B cell (primary cell): ENCODE measurements around the gene LEPROT. TPM values are rescaled to one million over a fixed set of nuclear protein-coding genes. Genes with fewer than 3 reads are reported as not detected.

Source experiments
- ATAC-seq: fragments of 200-7000 bp; cut with Tn5 transposase; one replicate; pipeline ENCODE4 v1.10.0; 2021; ENCODE audit warnings: low read depth, mild to moderate bottlenecking, moderate number of reproducible peaks, moderate library complexity
- CTCF ChIA-PET: fragments of 350-600 bp; sonication (Branson Sonifier 250); formaldehyde crosslinking; loops from one replicate; lab custom pipeline; 2021; ENCODE audit warnings: antibody characterized with exemption, inconsistent platforms; lab: Charles Lee
- POLR2A ChIA-PET: fragments of 350-600 bp; sonication (Branson Sonifier 250); formaldehyde crosslinking; loops from one replicate; lab custom pipeline; 2021; ENCODE audit warnings: antibody characterized with exemption; lab: Charles Lee
- DNase-seq: peaks from one replicate; pipeline ENCODE4 v3.0.0; 2013
- H2AFZ ChIP-seq: 2 replicates; pipeline ENCODE4 v1.6.1; 2012; ENCODE audit warnings: mild to moderate bottlenecking, low read depth, low read length; ENCODE audit not compliant: insufficient read depth, poor library complexity, severe bottlenecking
- H3K27ac ChIP-seq, 2 donors: 1 replicate in 1 of 2; 2 replicates in 1 of 2; pipeline ENCODE4 v1.5.1; 2012 to 2013; ENCODE audit warnings: low read length in 2 of 2, mild to moderate bottlenecking in 2 of 2, moderate library complexity in 1 of 2
- H3K27me3 ChIP-seq, 4 experiments: fragments of 200-600 bp in 1 of 4; sonication (generic) in 1 of 4; replicated peaks in 1 of 4; 1 replicate in 2 of 4; 2 replicates in 2 of 4; pipeline versions ENCODE4 v1.6.1 to v1.7.0; 2013 to 2016; ENCODE audit warnings: low read length in 3 of 4, mild to moderate bottlenecking in 2 of 4, mixed read lengths in 1 of 4, moderate library complexity in 1 of 4; ENCODE audit not compliant: insufficient read depth in 4 of 4, control insufficient read depth in 3 of 4; ENCODE audit errors: control extremely low read depth in 1 of 4
- H3K36me3 ChIP-seq, 2 experiments: replicated peaks in 1 of 2; 1 replicate in 1 of 2; 2 replicates in 1 of 2; pipeline versions ENCODE4 v1.6.1 to v1.7.1; 2013; ENCODE audit warnings: low read length in 1 of 2; ENCODE audit not compliant: insufficient read depth in 2 of 2, control insufficient read depth in 1 of 2; ENCODE audit errors: control extremely low read depth in 1 of 2, extremely low read depth in 1 of 2
- H3K4me1 ChIP-seq, 2 donors: fragments of 200-600 bp in 1 of 2; sonication (generic) in 1 of 2; 1 replicate in 1 of 2; 2 replicates in 1 of 2; pipeline versions ENCODE4 v1.5.1 to v1.6.1; 2013 to 2017; ENCODE audit warnings: low read length in 2 of 2; ENCODE audit not compliant: control insufficient read depth in 2 of 2, insufficient read depth in 2 of 2
- H3K4me2 ChIP-seq: replicated peaks from 2 replicates; pipeline ENCODE3; 2012; ENCODE audit warnings: mild to moderate bottlenecking, low read depth, low read length; ENCODE audit not compliant: poor library complexity, severe bottlenecking
- H3K4me3 ChIP-seq, 5 experiments: fragments of 200-600 bp in 1 of 5; sonication (generic) in 1 of 5; 1 replicate in 3 of 5; 2 replicates in 2 of 5; pipeline versions ENCODE4 v1.5.1 to v1.7.0; 2011 to 2016; ENCODE audit warnings: low read length in 4 of 5, mild to moderate bottlenecking in 4 of 5, low read depth in 2 of 5, control low read depth in 1 of 5, moderate library complexity in 1 of 5; ENCODE audit not compliant: insufficient read depth in 1 of 5; ENCODE audit errors: control extremely low read depth in 1 of 5, extremely low read depth in 1 of 5
- H3K79me2 ChIP-seq: fragments of 200-600 bp; sonication (generic); one replicate; pipeline ENCODE4 v1.6.0; 2016; ENCODE audit warnings: low read length; ENCODE audit not compliant: control insufficient read depth, insufficient read depth
- H3K9ac ChIP-seq: fragments of 200-600 bp; sonication (generic); 2 replicates; pipeline ENCODE4 v1.6.1; 2017; ENCODE audit warnings: mild to moderate bottlenecking, low read length, moderate library complexity
- H3K9me3 ChIP-seq, 3 donors: one replicate each; pipeline versions ENCODE4 v1.6.1 to v1.7.1; 2013; ENCODE audit warnings: low read length in 2 of 3; ENCODE audit not compliant: control insufficient read depth in 2 of 3, insufficient read depth in 1 of 3; ENCODE audit errors: control extremely low read depth in 1 of 3
- H4K20me1 ChIP-seq: 2 replicates; pipeline ENCODE4 v1.6.0; 2012; ENCODE audit warnings: mild to moderate bottlenecking, low read length; ENCODE audit not compliant: insufficient read depth, control insufficient read depth, poor library complexity, severe bottlenecking
- H3K27ac Mint-ChIP-seq: one replicate; pipeline ENCODE4 v1.8.0; 2021; ENCODE audit warnings: mixed read lengths
- H3K27me3 Mint-ChIP-seq: one replicate; pipeline ENCODE4 v1.8.0; 2021; ENCODE audit warnings: mixed read lengths
- H3K4me1 Mint-ChIP-seq: one replicate; pipeline ENCODE4 v1.8.0; 2021; ENCODE audit warnings: mixed read lengths
- H3K4me3 Mint-ChIP-seq: one replicate; pipeline ENCODE4 v1.8.0; 2021; ENCODE audit warnings: mixed read lengths
- H3K9me3 Mint-ChIP-seq: one replicate; pipeline ENCODE4 v1.8.0; 2022; ENCODE audit warnings: mixed read lengths; ENCODE audit not compliant: insufficient read depth
- EZH2 ChIP-seq: IDR thresholded peaks from 2 replicates; pipeline ENCODE4 v1.6.1; 2012; ENCODE audit warnings: borderline replicate concordance, low read depth, mild to moderate bottlenecking, moderate library complexity, low read length; ENCODE audit not compliant: insufficient read depth, poor library complexity, severe bottlenecking
- WGBS: methylation state at CpG from one replicate; pipeline ENCODE4 v1.1.5; 2013; ENCODE audit warnings: missing lambda C conversion rate; ENCODE audit not compliant: insufficient coverage; 5-methylcytosine and 5-hydroxymethylcytosine counted together
- intact Hi-C: fragments of 100-400 bp; cut with micrococcal nuclease; formaldehyde crosslinking; loops from one replicate; pipeline ENCODE4 v1.10.0; 2022
- polyA plus RNA-seq: library from polyadenylated mRNA; depleted of rRNA; stranded (reverse); fragments of >200 nt; gene quantifications from 2 replicates; pipeline ENCODE4 v1.2.3, GENCODE V29; 2012
- total RNA-seq, 2 donors: library from RNA; stranded (reverse); fragments of 120-200 nt in 1 of 2; gene quantifications; 1 replicate in 1 of 2; 2 replicates in 1 of 2; pipeline versions ENCODE4 v1.2.3 to v1.2.4, GENCODE V29; 2013 to 2022
- TF ChIP-seq, protein P1 (sequence below): fragments of 200-600 bp; IDR thresholded peaks from one replicate; pipeline ENCODE4 v1.8.0; 2022; ENCODE audit warnings: antibody characterized with exemption, mild to moderate bottlenecking

LEPROT gene
- total and polyA plus RNA-seq, 2 donors (not counting 1 experiment from before 2014, with no cell fraction given), result 9.7 to 26.5 TPM

- Mint-ChIP-seq H3K27ac (no peak overlapping the region), H3K4me1 (no peaks in the 10 kb centered on the region), H3K9me3 (peaks cover 2% of the 10 kb centered on the region), H3K27me3 (no peaks in the 10 kb centered on the region), H3K4me3 (no peak overlapping the region)
- H3K4me1 ChIP-seq, result no peaks in the 10 kb centered on the region
- no peak for ATAC-seq
- TF ChIP-seq, protein P1, sequence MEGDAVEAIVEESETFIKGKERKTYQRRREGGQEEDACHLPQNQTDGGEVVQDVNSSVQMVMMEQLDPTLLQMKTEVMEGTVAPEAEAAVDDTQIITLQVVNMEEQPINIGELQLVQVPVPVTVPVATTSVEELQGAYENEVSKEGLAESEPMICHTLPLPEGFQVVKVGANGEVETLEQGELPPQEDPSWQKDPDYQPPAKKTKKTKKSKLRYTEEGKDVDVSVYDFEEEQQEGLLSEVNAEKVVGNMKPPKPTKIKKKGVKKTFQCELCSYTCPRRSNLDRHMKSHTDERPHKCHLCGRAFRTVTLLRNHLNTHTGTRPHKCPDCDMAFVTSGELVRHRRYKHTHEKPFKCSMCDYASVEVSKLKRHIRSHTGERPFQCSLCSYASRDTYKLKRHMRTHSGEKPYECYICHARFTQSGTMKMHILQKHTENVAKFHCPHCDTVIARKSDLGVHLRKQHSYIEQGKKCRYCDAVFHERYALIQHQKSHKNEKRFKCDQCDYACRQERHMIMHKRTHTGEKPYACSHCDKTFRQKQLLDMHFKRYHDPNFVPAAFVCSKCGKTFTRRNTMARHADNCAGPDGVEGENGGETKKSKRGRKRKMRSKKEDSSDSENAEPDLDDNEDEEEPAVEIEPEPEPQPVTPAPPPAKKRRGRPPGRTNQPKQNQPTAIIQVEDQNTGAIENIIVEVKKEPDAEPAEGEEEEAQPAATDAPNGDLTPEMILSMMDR, result no peak
- TF ChIP-seq EZH2, result no peak
- no peak overlapping the region for H3K4me3 ChIP-seq
- no peak overlapping the region for H3K9ac ChIP-seq
- POLR2A ChIA-PET, result no interaction called here
- H2AFZ ChIP-seq, result no peak overlapping the region
- no peaks in the 10 kb centered on the region for H3K27me3 ChIP-seq
- 100% methylated on average over 1 of the region's 4 CpGs for WGBS
- H3K36me3 ChIP-seq, result no peaks in the 10 kb centered on the region
- no peak overlapping the region for H3K27ac ChIP-seq
- H3K79me2 ChIP-seq, result no peaks in the 10 kb centered on the region
- no peaks in the 10 kb centered on the region for H4K20me1 ChIP-seq
- CTCF ChIA-PET, result no interaction called here
- intact Hi-C loops, result no loop called here
- no peak for DNase-seq
- H3K4me2 ChIP-seq, result no peak overlapping the region
- H3K9me3 ChIP-seq, result peaks cover 0 to 8% (median 0%) of the 10 kb centered on the region in 3 donors
Measured at GRCh38 chr1:65469889-65470340, 49.4 kb downstream of the LEPROT start.

GRCh38 chr1:65470766-65471165, 50.3 kb downstream of the LEPROT start:
- no peak for DNase-seq
- Mint-ChIP-seq H3K27me3 (no peaks in the 10 kb centered on the region), H3K4me1 (no peaks in the 10 kb centered on the region), H3K27ac (no peak overlapping the region), H3K4me3 (no peak overlapping the region), H3K9me3 (peaks cover under 1% of the 10 kb centered on the region)
- Histone ChIP-seq H3K9ac (no peak overlapping the region), H3K4me3 (no peak overlapping the region), H3K27ac (no peak overlapping the region), H4K20me1 (no peaks in the 10 kb centered on the region), H3K36me3 (no peaks in the 10 kb centered on the region), H3K79me2 (no peaks in the 10 kb centered on the region), H3K27me3 (no peaks in the 10 kb centered on the region), H3K9me3 (peaks cover 0 to 8% (median 0%) of the 10 kb centered on the region in 3 donors), H3K4me2 (no peak overlapping the region), H2AFZ (no peak overlapping the region), H3K4me1 (no peaks in the 10 kb centered on the region)
- intact Hi-C loops, result no loop called here
- 57% methylated on average over 1 of the region's 1 CpG for WGBS
- CTCF ChIA-PET, result no interaction called here
- POLR2A ChIA-PET, result no interaction called here
- no peak for TF ChIP-seq EZH2
- TF ChIP-seq, protein P1, result no peak
- no peak for ATAC-seq
